Common myeloid progenitor, CD34-positive (primary cell): ENCODE data around the gene CRLF2.

Experiments
- CTCF ChIA-PET: fragments of 350-600 bp; sonication (Branson Sonifier 250); formaldehyde crosslinking; loops from one replicate; lab custom pipeline; 2021; ENCODE audit warnings: antibody characterized with exemption; lab: Charles Lee
- POLR2A ChIA-PET: fragments of 350-600 bp; sonication (Branson Sonifier 250); formaldehyde crosslinking; loops from one replicate; lab custom pipeline; 2021; ENCODE audit warnings: antibody characterized with exemption; lab: Charles Lee
- DNase-seq, 3 donors: peaks; one replicate each; pipeline versions ENCODE4 v3.0.0 to v3.0.0-alpha.2; 2013
- H3K27ac ChIP-seq, 2 experiments: 1 replicate in 1 of 2; 2 replicates in 1 of 2; pipeline ENCODE4 v1.7.0; 2013; ENCODE audit warnings: inconsistent platforms in 2 of 2, low read length in 2 of 2, mild to moderate bottlenecking in 2 of 2, low read depth in 1 of 2, moderate library complexity in 1 of 2; ENCODE audit not compliant: severe bottlenecking in 2 of 2, insufficient read depth in 1 of 2, poor library complexity in 1 of 2
- H3K27me3 ChIP-seq, 5 experiments: replicated peaks in 2 of 5; 1 replicate in 3 of 5; 2 replicates in 2 of 5; pipeline versions ENCODE4 v1.6.1 to v1.7.0; 2013; ENCODE audit warnings: low read length in 4 of 5, mild to moderate bottlenecking in 2 of 5, moderate library complexity in 2 of 5, inconsistent platforms in 1 of 5; ENCODE audit not compliant: insufficient read depth in 5 of 5, control insufficient read depth in 4 of 5
- H3K36me3 ChIP-seq, 4 experiments: 1 replicate in 2 of 4; 2 replicates in 2 of 4; pipeline versions ENCODE4 v1.6.1 to v1.7.0; 2013; ENCODE audit warnings: low read length in 3 of 4, control low read depth in 1 of 4, mild to moderate bottlenecking in 1 of 4; ENCODE audit not compliant: control insufficient read depth in 4 of 4, insufficient read depth in 4 of 4
- H3K4me1 ChIP-seq, 4 experiments: 1 replicate in 3 of 4; 2 replicates in 1 of 4; pipeline versions ENCODE4 v1.6.1 to v1.7.1; 2013; ENCODE audit warnings: low read length in 3 of 4, mild to moderate bottlenecking in 3 of 4, control low read depth in 1 of 4, inconsistent platforms in 1 of 4, moderate library complexity in 1 of 4; ENCODE audit not compliant: control insufficient read depth in 4 of 4, insufficient read depth in 4 of 4; ENCODE audit errors: control extremely low read depth in 1 of 4
- H3K4me3 ChIP-seq, 7 experiments: 1 replicate in 4 of 7; 2 replicates in 3 of 7; pipeline versions ENCODE4 v1.5.1 to v1.7.0; 2013; ENCODE audit warnings: mild to moderate bottlenecking in 7 of 7, low read length in 6 of 7, moderate library complexity in 6 of 7, inconsistent platforms in 2 of 7, low read depth in 2 of 7, control low read depth in 1 of 7; ENCODE audit not compliant: insufficient read depth in 4 of 7, control insufficient read depth in 1 of 7; ENCODE audit errors: extremely low read depth in 1 of 7
- H3K9me3 ChIP-seq, 5 experiments: 1 replicate in 4 of 5; 2 replicates in 1 of 5; pipeline versions ENCODE4 v1.6.1 to v1.7.1; 2013; ENCODE audit warnings: low read length in 4 of 5, mild to moderate bottlenecking in 2 of 5, inconsistent platforms in 1 of 5, low read depth in 1 of 5, moderate library complexity in 1 of 5; ENCODE audit not compliant: control insufficient read depth in 4 of 5, insufficient read depth in 2 of 5; ENCODE audit errors: control extremely low read depth in 1 of 5
- WGBS: methylation state at CpG from one replicate; pipeline ENCODE4 v1.1.5; 2013; ENCODE audit not compliant: insufficient coverage; 5-methylcytosine and 5-hydroxymethylcytosine counted together

CRLF2 gene

GRCh38 chrX:1167466-1167865 is 45.0 kb downstream of the CRLF2 start:
- H3K4me1 ChIP-seq, result peaks cover 2 to 41% (median 28%) of the 10 kb centered on the region in 4 experiments
- WGBS, result 0% methylated on average over 4 of the region's 4 CpGs
- H3K9me3 ChIP-seq, result no peaks in the 10 kb centered on the region
- H3K27me3 ChIP-seq, result no peaks in the 10 kb centered on the region
- peak overlapping the region in 1 of 2 experiments; percentile 49 for H3K27ac ChIP-seq
- no peaks in the 10 kb centered on the region for H3K36me3 ChIP-seq
- H3K4me3 ChIP-seq, result peak overlapping the region in 2 of 7 experiments; percentile 28 to 35
- POLR2A ChIA-PET, result no interaction called here
- CTCF ChIA-PET, result no interaction called here
- peak; percentile 86 to 94 (median 89) for DNase-seq

- Histone ChIP-seq H3K36me3 (no peaks in the 10 kb centered on the region), H3K4me3 (peak overlapping the region in 1 of 7 experiments; percentile 33), H3K27ac (no peak overlapping the region), H3K9me3 (no peaks in the 10 kb centered on the region), H3K27me3 (no peaks in the 10 kb centered on the region), H3K4me1 (peaks cover 2 to 44% (median 28%) of the 10 kb centered on the region in 4 experiments)
- WGBS, result 1% methylated on average over 12 of the region's 12 CpGs
- CTCF ChIA-PET, result no interaction called here
- POLR2A ChIA-PET, result no interaction called here
- peak; percentile 91 to 96 (median 94) for DNase-seq
Measured at GRCh38 chrX:1165535-1166196, 46.8 kb downstream of the CRLF2 start.

GRCh38 chrX:1164322-1165288 is 47.8 kb downstream of the CRLF2 start:
- POLR2A ChIA-PET, result no interaction called here
- 4% methylated on average over 14 of the region's 18 CpGs for WGBS

GRCh38 chrX:1163231-1163630 is 49.2 kb downstream of the CRLF2 start:
- no peak overlapping the region for H3K4me3 ChIP-seq
- CTCF ChIA-PET, result no interaction called here
- no peaks in the 10 kb centered on the region for H3K36me3 ChIP-seq
- 88% methylated on average over 6 of the region's 11 CpGs for WGBS
- H3K9me3 ChIP-seq, result no peaks in the 10 kb centered on the region
- POLR2A ChIA-PET, result no interaction called here
- no peak overlapping the region for H3K27ac ChIP-seq
- H3K27me3 ChIP-seq, result no peaks in the 10 kb centered on the region
- DNase-seq, result no peak
- H3K4me1 ChIP-seq, result peaks cover 2 to 38% (median 23%) of the 10 kb centered on the region in 4 experiments

More at GRCh38 chrX:1164322-1165288, 47.8 kb downstream of the CRLF2 start:
- CTCF ChIA-PET, result no interaction called here
- Histone ChIP-seq H3K27ac (no peak overlapping the region), H3K4me3 (peak overlapping the region in 2 of 7 experiments; percentile 32 to 50), H3K9me3 (no peaks in the 10 kb centered on the region), H3K4me1 (peaks cover 2 to 44% (median 28%) of the 10 kb centered on the region in 4 experiments), H3K27me3 (no peaks in the 10 kb centered on the region), H3K36me3 (no peaks in the 10 kb centered on the region)
- peak; percentile 88 to 97 (median 96) for DNase-seq

- WGBS, result 96% methylated on average over 7 of the region's 10 CpGs
- no peaks in the 10 kb centered on the region for H3K9me3 ChIP-seq
- no peak overlapping the region for H3K27ac ChIP-seq
- H3K36me3 ChIP-seq, result no peaks in the 10 kb centered on the region
- H3K4me1 ChIP-seq, result peaks cover 2 to 29% (median 15%) of the 10 kb centered on the region in 4 experiments
- H3K27me3 ChIP-seq, result no peaks in the 10 kb centered on the region
- ChIA-PET POLR2A (no interaction called here), CTCF (no interaction called here)
- H3K4me3 ChIP-seq, result no peak overlapping the region
- no peak for DNase-seq
Measured at GRCh38 chrX:1162119-1162916, 50.1 kb downstream of the CRLF2 start.

GRCh38 chrX:1159548-1159947 is 52.9 kb downstream of the CRLF2 start:
- no peak for DNase-seq
- peaks cover 0 to 14% (median 3%) of the 10 kb centered on the region in 4 experiments for H3K4me1 ChIP-seq
- ChIA-PET POLR2A (no interaction called here), CTCF (no interaction called here)
- H3K9me3 ChIP-seq, result no peaks in the 10 kb centered on the region
- H3K27ac ChIP-seq, result no peak overlapping the region
- no peaks in the 10 kb centered on the region for H3K27me3 ChIP-seq
- no peak overlapping the region for H3K4me3 ChIP-seq
- H3K36me3 ChIP-seq, result no peaks in the 10 kb centered on the region
